ENCODE data around the gene TMEM255B. TPM values are rescaled to one million over a fixed set of nuclear protein-coding genes. Genes with fewer than 3 reads are reported as not detected.

Gene TMEM255B
- total RNA-seq, 1 experiment from 2014 or later, result 0.61 TPM

DNA sequence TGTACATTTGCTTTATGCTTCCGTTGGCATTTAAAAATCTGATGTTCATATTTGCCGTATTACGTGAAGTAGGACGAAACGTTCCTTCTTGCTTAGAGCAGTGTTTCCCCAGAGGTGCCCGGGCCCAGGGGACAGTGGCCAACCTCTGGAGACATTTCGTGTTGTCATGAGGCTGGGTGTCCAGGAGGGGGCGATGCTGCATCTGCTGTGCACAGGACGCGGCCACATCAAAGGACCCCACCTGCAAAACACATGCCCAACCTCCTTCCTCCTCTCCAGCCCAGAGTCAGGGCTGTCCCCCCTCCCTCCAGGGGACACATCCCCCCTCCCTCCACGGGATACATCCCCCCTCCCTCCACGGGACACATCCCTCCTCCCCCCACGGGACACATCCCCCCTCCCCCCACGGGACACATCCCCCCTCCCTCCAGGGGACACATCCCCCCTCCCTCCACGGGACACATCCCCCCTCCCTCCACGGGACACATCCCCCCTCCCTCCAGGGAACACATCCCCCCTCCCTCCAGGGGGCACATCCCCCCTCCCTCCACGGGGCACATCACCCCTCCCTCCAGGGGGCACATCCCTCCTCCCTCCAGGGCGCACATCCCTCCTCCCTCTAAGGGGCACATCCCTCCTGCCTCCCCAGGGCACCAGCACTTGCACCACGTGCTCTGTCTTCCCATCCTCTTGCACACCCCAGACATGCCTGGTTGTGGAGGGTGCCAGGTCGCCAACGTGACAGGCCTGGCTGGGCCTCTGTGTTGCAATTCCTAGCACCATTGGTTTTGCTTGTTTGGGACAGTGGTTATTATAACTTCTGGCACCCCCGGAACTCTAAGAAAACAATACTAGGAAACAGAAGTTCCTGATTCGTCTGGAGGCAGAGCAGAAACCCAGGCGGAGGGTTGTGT lies 58.2 kb downstream of the TMEM255B start:
- no peak overlapping the region for H3K4me2 ChIP-seq
- intact Hi-C loops (cut with micrococcal nuclease; ENCODE audit: unreplicated experiment), result loop anchor here (1.0 kb wide), 2 partner anchors 130 to 409 kb away; no protein-coding TSS in a partner anchor
- H3K27ac ChIP-seq, result no peak overlapping the region

DNA sequence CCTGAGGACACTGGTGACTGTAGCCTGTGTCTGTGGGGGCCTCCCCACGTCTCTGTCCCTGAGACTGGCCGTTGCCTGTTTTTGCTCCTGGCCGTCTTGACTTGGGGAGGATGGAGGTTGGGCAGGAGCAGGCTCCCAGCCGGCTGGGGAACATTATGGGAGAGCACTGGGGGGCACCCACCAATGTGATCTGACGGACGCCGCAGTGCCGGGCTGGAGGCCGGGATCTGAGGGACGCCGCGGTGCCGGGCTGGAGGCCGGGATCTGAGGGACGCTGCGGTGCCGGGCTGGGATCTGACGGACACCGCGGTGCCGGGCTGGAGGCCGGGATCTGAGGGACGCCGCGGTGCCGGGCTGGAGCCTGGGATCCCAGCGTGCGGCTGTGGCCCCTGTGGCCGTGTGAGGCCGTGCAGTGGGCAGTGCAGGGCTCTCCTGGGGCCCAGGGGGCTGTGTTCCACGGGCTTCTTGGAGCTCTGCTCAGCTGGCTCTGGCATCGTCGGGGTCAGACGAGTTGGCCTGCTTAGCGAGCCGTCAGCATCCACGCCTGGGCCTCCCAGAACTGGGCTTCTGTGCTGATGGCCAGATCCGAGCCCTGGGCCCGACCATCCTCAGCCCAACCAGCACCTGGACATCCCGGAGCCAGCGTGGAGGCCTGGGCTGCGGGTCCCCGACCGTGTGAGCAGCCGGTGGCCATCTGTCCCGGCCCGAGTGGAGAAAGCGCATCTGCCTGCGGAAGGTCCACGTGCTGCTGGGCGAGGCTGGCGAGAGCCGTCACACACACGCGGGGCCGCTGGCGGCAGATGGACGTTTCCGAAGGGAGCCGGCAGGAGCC lies 59.0 kb downstream of the TMEM255B start:
- H4K20me1 ChIP-seq (ENCODE audit: insufficient read depth), result no peaks in the 10 kb centered on the region
- H3K79me2 ChIP-seq (ENCODE audit: low read depth), result no peaks in the 10 kb centered on the region
- H3K9me3 ChIP-seq (ENCODE audit: insufficient read depth, low read depth), result no peaks in the 10 kb centered on the region
- ChIA-PET POLR2A (ENCODE audit: unreplicated experiment) (no interaction called here), CTCF (no interaction called here)
- no TSS peak for BruUV-seq (replicated peaks)
- peaks cover 28% of the 10 kb centered on the region; the same call in 1 of the 2 replicates for H3F3A ChIP-seq (ENCODE audit: insufficient read depth, low read depth)
- H3K9me2 ChIP-seq (ENCODE audit: insufficient read depth), result no peaks in the 10 kb centered on the region
- H3K36me3 ChIP-seq (ENCODE audit: low read depth), result no peaks in the 10 kb centered on the region
- TF ChIP-seq EZH2 (IDR thresholded peaks at IDR 0.05; ENCODE audit: low read depth), result no peak
- TF ChIP-seq, protein P1, sequence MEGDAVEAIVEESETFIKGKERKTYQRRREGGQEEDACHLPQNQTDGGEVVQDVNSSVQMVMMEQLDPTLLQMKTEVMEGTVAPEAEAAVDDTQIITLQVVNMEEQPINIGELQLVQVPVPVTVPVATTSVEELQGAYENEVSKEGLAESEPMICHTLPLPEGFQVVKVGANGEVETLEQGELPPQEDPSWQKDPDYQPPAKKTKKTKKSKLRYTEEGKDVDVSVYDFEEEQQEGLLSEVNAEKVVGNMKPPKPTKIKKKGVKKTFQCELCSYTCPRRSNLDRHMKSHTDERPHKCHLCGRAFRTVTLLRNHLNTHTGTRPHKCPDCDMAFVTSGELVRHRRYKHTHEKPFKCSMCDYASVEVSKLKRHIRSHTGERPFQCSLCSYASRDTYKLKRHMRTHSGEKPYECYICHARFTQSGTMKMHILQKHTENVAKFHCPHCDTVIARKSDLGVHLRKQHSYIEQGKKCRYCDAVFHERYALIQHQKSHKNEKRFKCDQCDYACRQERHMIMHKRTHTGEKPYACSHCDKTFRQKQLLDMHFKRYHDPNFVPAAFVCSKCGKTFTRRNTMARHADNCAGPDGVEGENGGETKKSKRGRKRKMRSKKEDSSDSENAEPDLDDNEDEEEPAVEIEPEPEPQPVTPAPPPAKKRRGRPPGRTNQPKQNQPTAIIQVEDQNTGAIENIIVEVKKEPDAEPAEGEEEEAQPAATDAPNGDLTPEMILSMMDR (conservative IDR thresholded peaks at IDR 0.05), result no peak
- no peak overlapping the region for H3K4me3 ChIP-seq
- H3K4me1 ChIP-seq (replicated peaks; ENCODE audit: insufficient read depth), result peaks cover 41% of the 10 kb centered on the region
- DNase-seq, result no peak
- intact Hi-C loops (cut with micrococcal nuclease; ENCODE audit: unreplicated experiment), result loop anchor here (1.0 kb wide), 2 partner anchors 129 to 408 kb away; no protein-coding TSS in a partner anchor
- H3K27ac ChIP-seq, result no peak overlapping the region
- H3K27me3 ChIP-seq (ENCODE audit: insufficient read depth, low read depth), result no peaks in the 10 kb centered on the region
- H3K4me2 ChIP-seq, result no peak overlapping the region
- no peak overlapping the region for H2AFZ ChIP-seq

More for the DNA sequence above, 58.2 kb downstream of the TMEM255B start:
- H3K36me3 ChIP-seq (ENCODE audit: low read depth), result no peaks in the 10 kb centered on the region
- no peak for TF ChIP-seq EZH2 (IDR thresholded peaks at IDR 0.05; ENCODE audit: low read depth)
- TF ChIP-seq, protein P1 (conservative IDR thresholded peaks at IDR 0.05), result peak; percentile 92
- H3K9me2 ChIP-seq (ENCODE audit: insufficient read depth), result no peaks in the 10 kb centered on the region
- BruUV-seq (replicated peaks), result no TSS peak
- POLR2A ChIA-PET (ENCODE audit: unreplicated experiment), result no interaction called here
- no peaks in the 10 kb centered on the region for H3K79me2 ChIP-seq (ENCODE audit: low read depth)
- H3K4me1 ChIP-seq (replicated peaks; ENCODE audit: insufficient read depth), result peaks cover 41% of the 10 kb centered on the region
- no peaks in the 10 kb centered on the region for H3K9me3 ChIP-seq (ENCODE audit: insufficient read depth, low read depth)
- no peak overlapping the region for H2AFZ ChIP-seq
- DNase-seq, result peak; percentile 68 to 83
- H3F3A ChIP-seq (ENCODE audit: insufficient read depth, low read depth), result peaks cover 24% of the 10 kb centered on the region; the same call in 1 of the 2 replicates
- no peaks in the 10 kb centered on the region for H3K27me3 ChIP-seq (ENCODE audit: insufficient read depth, low read depth)
- H4K20me1 ChIP-seq (ENCODE audit: insufficient read depth), result no peaks in the 10 kb centered on the region
- CTCF ChIA-PET, result interaction anchor here (1.0 kb wide), 1 partner anchor 409 kb away, joined by 3 read pairs; no protein-coding TSS in a partner anchor
- no peak overlapping the region for H3K4me3 ChIP-seq

DNA sequence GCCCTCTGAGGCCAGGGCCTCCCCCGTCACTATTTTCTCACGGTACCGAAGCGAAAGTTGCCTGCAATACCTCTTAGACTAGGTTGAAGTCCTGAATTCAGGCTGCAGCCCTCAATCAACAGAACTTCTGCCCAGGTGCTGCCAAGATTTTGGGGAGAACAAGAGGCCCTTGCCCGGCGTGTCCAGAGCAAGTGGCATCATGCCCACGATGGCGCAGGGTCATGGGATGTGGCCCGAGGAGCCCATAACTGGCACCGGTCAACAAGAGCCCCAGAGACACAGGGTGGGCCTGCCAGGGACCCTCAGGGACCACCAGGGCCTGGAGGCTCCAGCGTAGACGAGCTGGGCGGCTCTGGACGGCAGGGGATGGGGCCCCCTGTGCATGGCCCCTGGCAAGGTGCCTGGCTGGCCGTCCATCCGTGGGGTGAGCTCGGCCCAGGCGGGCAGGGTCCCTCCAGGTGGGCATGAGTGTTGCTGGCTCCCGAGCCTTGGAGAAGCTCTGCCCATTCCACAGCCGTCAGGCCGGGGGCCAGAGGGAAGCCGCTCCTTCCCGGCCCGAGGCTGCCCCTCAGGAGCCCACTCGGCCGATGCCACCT lies 59.8 kb downstream of the TMEM255B start:
- TF ChIP-seq EZH2 (IDR thresholded peaks at IDR 0.05; ENCODE audit: low read depth), result no peak
- TF ChIP-seq, protein P1 (conservative IDR thresholded peaks at IDR 0.05), result no peak
- no TSS peak for BruUV-seq (replicated peaks)
- Histone ChIP-seq H3K4me1 (replicated peaks; ENCODE audit: insufficient read depth) (peaks cover 34% of the 10 kb centered on the region), H3K9me2 (ENCODE audit: insufficient read depth) (no peaks in the 10 kb centered on the region), H3F3A (ENCODE audit: insufficient read depth, low read depth) (peaks cover 28% of the 10 kb centered on the region; the same call in 1 of the 2 replicates), H3K79me2 (ENCODE audit: low read depth) (no peaks in the 10 kb centered on the region), H3K9me3 (ENCODE audit: insufficient read depth, low read depth) (no peaks in the 10 kb centered on the region), H3K27ac (no peak overlapping the region), H2AFZ (no peak overlapping the region), H3K36me3 (ENCODE audit: low read depth) (no peaks in the 10 kb centered on the region), H3K4me3 (no peak overlapping the region), H3K4me2 (no peak overlapping the region), H4K20me1 (ENCODE audit: insufficient read depth) (no peaks in the 10 kb centered on the region), H3K27me3 (ENCODE audit: insufficient read depth, low read depth) (no peaks in the 10 kb centered on the region)
- no peak for DNase-seq
- CTCF ChIA-PET, result interaction anchor here (0.6 kb wide), 2 partner anchors 117 to 250 kb away, joined by 3 to 10 read pairs; no protein-coding TSS in a partner anchor
- POLR2A ChIA-PET (ENCODE audit: unreplicated experiment), result no interaction called here
- intact Hi-C loops (cut with micrococcal nuclease; ENCODE audit: unreplicated experiment), result no loop called here
